ENCODE results near the gene IL22. TPM values are rescaled to one million over a fixed set of nuclear protein-coding genes. Genes with fewer than 3 reads are reported as not detected.

Gene IL22
- total and polyA plus RNA-seq, 2 of the 8 experiments (the other 6 are each of a cell fraction or from before 2014, with no cell fraction given), result not detected

DNA sequence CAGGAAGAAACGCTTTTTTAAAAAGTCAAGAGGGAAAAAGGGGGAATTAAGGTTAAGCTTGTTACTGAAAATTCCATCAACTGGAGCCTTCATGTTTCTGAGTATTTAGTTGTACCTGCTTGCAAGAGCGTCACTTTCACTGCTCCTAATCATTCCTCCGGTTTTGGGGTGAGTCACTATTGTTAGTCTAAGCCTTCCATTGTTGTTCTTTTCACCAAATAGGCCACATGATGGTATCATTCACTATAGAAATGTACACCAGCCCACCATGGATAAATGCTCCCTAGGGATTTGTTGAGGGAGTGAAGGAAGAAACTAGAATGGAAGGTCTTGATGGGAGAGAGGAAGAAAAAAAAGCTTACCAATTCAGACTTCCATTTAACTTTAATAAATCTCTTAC lies 3.0 kb downstream of the IL22 start:
- no peak overlapping the region for H2BK15ac ChIP-seq (ENCODE audit: low read length)
- H2BK120ac ChIP-seq (replicated peaks; ENCODE audit: low read depth, low read length), result no peak overlapping the region
- H3K36me3 ChIP-seq (ENCODE audit: control insufficient read depth in 2 of 4, insufficient read depth in 4 of 4, low read length in 3 of 4), result no peaks in the 10 kb centered on the region
- H2AK5ac ChIP-seq (ENCODE audit: low read depth, low read length), result no peak overlapping the region
- H4K91ac ChIP-seq (replicated peaks; ENCODE audit: insufficient read length, low read length), result no peak overlapping the region
- H3K23me2 ChIP-seq (ENCODE audit: low read depth, low read length), result no peaks in the 10 kb centered on the region
- H2BK12ac ChIP-seq (ENCODE audit: low read depth, low read length), result no peak overlapping the region
- no peak for FAIRE-seq
- H2BK20ac ChIP-seq (ENCODE audit: low read length), result no peak overlapping the region
- no peaks in the 10 kb centered on the region for H4K20me1 ChIP-seq (replicated peaks in 1 of 2; ENCODE audit: control insufficient read depth in 1 of 2, insufficient read depth in 2 of 2, low read length in 2 of 2)
- H3K23ac ChIP-seq (ENCODE audit: insufficient read length), result no peak overlapping the region
- WGBS, 2 experiments (ENCODE audit: extremely low coverage in 1 of 2, insufficient coverage in 1 of 2, insufficient read length in 1 of 2, insufficient replicate concordance in 2 of 2, low coverage in 1 of 2, low lambda C conversion rate in 2 of 2, missing lambda C conversion rate in 1 of 2), result 78% methylated on average over 3 of the region's 3 CpGs; no CpG with 5 or more reads in 1 of the 2 experiments
- ChIA-PET CTCF (ENCODE audit: partially characterized antibody) (interaction anchor here (0.7 to 0.9 kb wide), 2 partner anchors 14 to 209 kb away, joined by 3 to 5 read pairs; no protein-coding TSS in a partner anchor), POLR2A (ENCODE audit: partially characterized antibody) (no interaction called here)
- no peaks in the 10 kb centered on the region for H3K27me3 ChIP-seq (replicated peaks in 1 of 4; ENCODE audit: control insufficient read depth in 3 of 4, extremely low read depth in 1 of 4, insufficient read depth in 3 of 4, low read length in 3 of 4)
- no peak overlapping the region for H4K8ac ChIP-seq (ENCODE audit: extremely low read depth, insufficient read depth, low read length)
- H3K79me2 ChIP-seq (ENCODE audit: control insufficient read depth in 1 of 2, insufficient read depth in 2 of 2, low read length in 2 of 2), result no peaks in the 10 kb centered on the region
- TF ChIP-seq BCL11A (IDR thresholded peaks at IDR 0.05; ENCODE audit: low read depth in 2 of 2, low read length in 2 of 2) (no peak), KDM5A (IDR thresholded peaks at IDR 0.05; ENCODE audit: low read length) (no peak), EP300 (IDR thresholded peaks at IDR 0.05; ENCODE audit: borderline replicate concordance in 1 of 2, low read depth in 2 of 2, low read length in 2 of 2) (no peak), JUND (IDR thresholded peaks at IDR 0.05; ENCODE audit: low read length) (no peak), TBP (IDR thresholded peaks at IDR 0.05; ENCODE audit: low read depth, low read length) (no peak), SUZ12 (IDR thresholded peaks at IDR 0.05; ENCODE audit: low read length) (no peak), RFX5 (IDR thresholded peaks at IDR 0.05; ENCODE audit: borderline replicate concordance, low read depth, low read length) (no peak), SIRT6 (IDR thresholded peaks at IDR 0.05; ENCODE audit: low read length) (no peak), KDM4A (IDR thresholded peaks at IDR 0.05; ENCODE audit: low read depth, low read length, severe bottlenecking) (no peak)
- H3K79me1 ChIP-seq (ENCODE audit: low read depth, low read length), result no peaks in the 10 kb centered on the region
- H3K4me1 ChIP-seq (replicated peaks in 1 of 4; ENCODE audit: control insufficient read depth in 3 of 4, insufficient read depth in 4 of 4, low read length in 3 of 4), result 0 out of 7 replicates have a peak, but pooled peaks cover 0 to under 1% (median 0%) of the 10 kb centered on the region in 4 experiments
- H3K9ac ChIP-seq (replicated peaks in 1 of 4; ENCODE audit: extremely low read depth in 1 of 4, low read depth in 3 of 4, low read length in 3 of 4), result no peak overlapping the region
- H3K18ac ChIP-seq (ENCODE audit: extremely low read depth, low read length), result no peak overlapping the region
- H3K4me2 ChIP-seq (ENCODE audit: insufficient read depth in 1 of 2, low read depth in 2 of 2, low read length in 2 of 2), result no peak overlapping the region
- H3K27ac ChIP-seq (ENCODE audit: low read depth, low read length), result no peak overlapping the region
- no peak overlapping the region for H2BK5ac ChIP-seq (ENCODE audit: low read depth, low read length)
- no peak overlapping the region for H3K14ac ChIP-seq (ENCODE audit: insufficient read length)
- no peak overlapping the region for H3K4ac ChIP-seq (replicated peaks; ENCODE audit: insufficient read length, low read depth, low read length)
- H3K4me3 ChIP-seq (ENCODE audit: extremely low read depth in 1 of 4, insufficient read depth in 2 of 4, low read depth in 3 of 4, low read length in 4 of 4), result no peak overlapping the region
- H4K5ac ChIP-seq (ENCODE audit: insufficient read length, low read depth, low read length), result no peak overlapping the region
- H2AFZ ChIP-seq (ENCODE audit: low read length), result no peak overlapping the region
- no peak for DNase-seq (ENCODE audit: low read depth in 1 of 2, low spot score in 2 of 2)
- H3K56ac ChIP-seq (replicated peaks; ENCODE audit: insufficient read length, low read depth, low read length), result no peak overlapping the region
- H3K9me3 ChIP-seq (ENCODE audit: insufficient read depth in 2 of 2, low read depth in 1 of 2, low read length in 1 of 2), result peaks cover 0 to 11% of the 10 kb centered on the region in 2 experiments; a peak in 2 of 4 replicates
